LNCaP clone FGC (cell line): Measurements from ENCODE around the gene ODAD4.

ENCODE experiments used
- DNase-seq: peaks from one replicate; pipeline ENCODE4 v3.0.0-alpha.2; 2011; ENCODE audit warnings: low read depth
- H3K4me3 ChIP-seq: 2 replicates; pipeline ENCODE4 v1.5.1; 2011; ENCODE audit warnings: mild to moderate bottlenecking, low read depth, low read length, control low read depth
- CTCF ChIP-seq: IDR thresholded peaks from 2 replicates; pipeline ENCODE4 v1.5.1; 2012; ENCODE audit warnings: mild to moderate bottlenecking; ENCODE audit not compliant: control insufficient read depth, insufficient read depth; ENCODE audit errors: extremely low read depth

ODAD4 gene

GRCh38 chr17:41932816-41933389, 2.5 kb downstream of the ODAD4 start:
- no peak for DNase-seq
- no peak overlapping the region for H3K4me3 ChIP-seq
- TF ChIP-seq CTCF: no peak

- TF ChIP-seq CTCF: no peak
- DNase-seq: no peak
- no peak overlapping the region for H3K4me3 ChIP-seq
Measured at GRCh38 chr17:41935641-41936040, 5.2 kb downstream of the ODAD4 start.

- DNase-seq: no peak
- TF ChIP-seq CTCF: no peak
- no peak overlapping the region for H3K4me3 ChIP-seq
Measured at GRCh38 chr17:41937970-41938954, 7.8 kb downstream of the ODAD4 start.

GRCh38 chr17:41939044-41939692, 8.8 kb downstream of the ODAD4 start:
- no peak for DNase-seq
- no peak for TF ChIP-seq CTCF
- no peak overlapping the region for H3K4me3 ChIP-seq

- H3K4me3 ChIP-seq: no peak overlapping the region
- TF ChIP-seq CTCF: no peak
- DNase-seq: no peak
Measured at GRCh38 chr17:41939693-41940090, 9.3 kb downstream of the ODAD4 start.

GRCh38 chr17:41941168-41941567, 10.8 kb downstream of the ODAD4 start:
- no peak overlapping the region for H3K4me3 ChIP-seq
- no peak for TF ChIP-seq CTCF
- no peak for DNase-seq
